ENCODE data around the gene PSAPL1. TPM values are rescaled to one million over a fixed set of nuclear protein-coding genes. Genes with fewer than 3 reads are reported as not detected.

PSAPL1 gene
- total and polyA plus RNA-seq, 9 of the 15 experiments (the other 6 are each of a cell fraction or from before 2014, with no cell fraction given) = not detected

DNA sequence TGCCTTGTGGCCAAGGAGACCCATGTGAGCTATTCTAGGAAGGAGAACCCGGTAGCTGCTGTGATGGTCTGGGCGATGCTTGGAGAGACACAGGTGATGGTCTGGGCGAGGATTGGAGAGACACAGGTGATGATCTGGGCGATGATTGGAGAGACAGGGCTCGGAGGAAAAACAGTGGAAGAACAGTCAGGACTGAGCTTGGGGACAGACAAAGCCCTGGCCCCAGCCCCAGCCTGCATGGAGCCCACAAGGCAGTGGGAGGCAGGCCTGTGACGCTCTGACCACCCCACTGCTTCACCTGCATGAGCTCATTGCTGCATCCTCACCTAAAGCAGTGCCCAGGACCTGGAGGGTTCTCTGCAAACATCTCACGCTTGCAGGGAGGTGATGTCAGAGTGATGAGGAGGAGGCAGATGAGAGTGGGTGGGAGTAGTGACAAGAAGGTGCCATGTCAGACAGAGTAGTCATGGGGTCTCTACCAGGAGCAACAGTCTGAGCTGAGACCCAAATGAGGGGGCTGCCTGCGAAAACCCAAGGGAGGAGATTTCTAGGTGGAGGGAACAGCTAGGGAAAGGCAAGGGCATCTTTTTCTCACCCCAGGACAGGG is 35.9 kb upstream of the PSAPL1 start:
- H3K9me3 ChIP-seq (replicated peaks; ENCODE audit: control insufficient read depth, insufficient read depth, low read depth, low read length) = no peaks in the 10 kb centered on the region
- 2% methylated on average over 7 of the region's 8 CpGs for WGBS (ENCODE audit: insufficient coverage, low coverage, missing lambda C conversion rate)
- ATAC-seq = no peak
- H3K27ac ChIP-seq (ENCODE audit: extremely low read depth, low read depth, low read length) = no peak overlapping the region
- DNase-seq (ENCODE audit: extremely low read depth in 1 of 4, low spot score in 3 of 4) = no peak
- no peaks in the 10 kb centered on the region for H3K79me2 ChIP-seq (ENCODE audit: control insufficient read depth, insufficient read depth, low read length)
- H3K4me2 ChIP-seq (ENCODE audit: insufficient read depth, low read length) = no peak overlapping the region
- POLR2A ChIA-PET = no interaction called here
- H4K20me1 ChIP-seq (replicated peaks; ENCODE audit: control insufficient read depth, insufficient read depth, low read length) = 0 out of 2 replicates have a peak, but pooled peaks cover 4% of the 10 kb centered on the region
- H3K27me3 ChIP-seq (ENCODE audit: control insufficient read depth in 2 of 2, insufficient read depth in 2 of 2, low read length in 2 of 2) = peaks cover 7 to 41% of the 10 kb centered on the region in 2 experiments; a peak in 4 of 5 replicates
- in situ Hi-C loops (cut with MboI) (no loop called here), intact Hi-C loops (cut with micrococcal nuclease) (no loop called here)
- TF ChIP-seq SMARCA4 (IDR thresholded peaks at IDR 0.05) = no peak
- TF ChIP-seq NCOR1 (IDR thresholded peaks at IDR 0.05) = no peak
- no peak for TF ChIP-seq EHMT2 (IDR thresholded peaks at IDR 0.05)
- TF ChIP-seq RCOR1 (IDR thresholded peaks at IDR 0.05; ENCODE audit: borderline replicate concordance in 1 of 2, low read depth in 2 of 2, low read length in 2 of 2) = no peak
- H3K4me1 ChIP-seq (replicated peaks in 1 of 2; ENCODE audit: control insufficient read depth in 2 of 2, insufficient read depth in 2 of 2, low read length in 2 of 2) = no peaks in the 10 kb centered on the region
- FAIRE-seq = no peak
- H3K4me3 ChIP-seq = no peak overlapping the region
- CTCF ChIA-PET (ENCODE audit: low intra/inter-chr PET ratio) = no interaction called here
- H3K9me1 ChIP-seq (ENCODE audit: control insufficient read depth, insufficient read depth, low read length) = no peaks in the 10 kb centered on the region
- no TSS peak for BruUV-seq (replicated peaks)
- H3K9ac ChIP-seq (ENCODE audit: insufficient read depth in 1 of 2, low read depth in 2 of 2, low read length in 2 of 2) = no peak overlapping the region
- no peaks in the 10 kb centered on the region for H3K36me3 ChIP-seq (ENCODE audit: control insufficient read depth, insufficient read depth, low read length)
- no peak overlapping the region for H2AFZ ChIP-seq (ENCODE audit: low read depth, low read length)

DNA sequence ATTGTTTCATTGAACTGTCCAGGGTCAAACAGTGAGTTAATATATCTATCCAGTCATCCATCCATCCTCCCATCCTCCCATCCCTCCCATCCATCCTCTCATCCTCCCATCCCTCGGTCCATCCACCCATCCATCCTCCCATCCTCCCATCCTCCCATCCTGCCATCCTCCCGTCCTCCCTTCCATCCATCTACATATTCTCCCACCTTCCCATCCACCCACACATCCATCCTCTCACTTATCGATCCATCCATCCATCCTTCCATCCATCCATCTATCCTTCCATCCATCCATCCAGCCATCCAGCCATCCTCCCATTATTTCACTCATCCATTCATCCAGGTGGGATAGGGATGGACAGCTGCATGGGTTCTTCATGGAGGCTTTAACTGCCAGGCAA is 35.4 kb upstream of the PSAPL1 start:
- ChIA-PET POLR2A (no interaction called here), CTCF (ENCODE audit: low intra/inter-chr PET ratio) (no interaction called here)
- Histone ChIP-seq H3K9ac (ENCODE audit: insufficient read depth in 1 of 2, low read depth in 2 of 2, low read length in 2 of 2) (no peak overlapping the region), H3K27ac (ENCODE audit: extremely low read depth, low read depth, low read length) (no peak overlapping the region), H3K9me3 (replicated peaks; ENCODE audit: control insufficient read depth, insufficient read depth, low read depth, low read length) (no peaks in the 10 kb centered on the region), H2AFZ (ENCODE audit: low read depth, low read length) (no peak overlapping the region), H3K4me3 (no peak overlapping the region), H3K36me3 (ENCODE audit: control insufficient read depth, insufficient read depth, low read length) (no peaks in the 10 kb centered on the region), H3K27me3 (ENCODE audit: control insufficient read depth in 2 of 2, insufficient read depth in 2 of 2, low read length in 2 of 2) (peaks cover 7 to 40% of the 10 kb centered on the region in 2 experiments; a peak in 4 of 5 replicates), H4K20me1 (replicated peaks; ENCODE audit: control insufficient read depth, insufficient read depth, low read length) (0 out of 2 replicates have a peak, but pooled peaks cover 4% of the 10 kb centered on the region), H3K9me1 (ENCODE audit: control insufficient read depth, insufficient read depth, low read length) (no peaks in the 10 kb centered on the region), H3K79me2 (ENCODE audit: control insufficient read depth, insufficient read depth, low read length) (no peaks in the 10 kb centered on the region), H3K4me1 (replicated peaks in 1 of 2; ENCODE audit: control insufficient read depth in 2 of 2, insufficient read depth in 2 of 2, low read length in 2 of 2) (no peaks in the 10 kb centered on the region), H3K4me2 (ENCODE audit: insufficient read depth, low read length) (no peak overlapping the region)
- FAIRE-seq (no peak), DNase-seq (ENCODE audit: extremely low read depth in 1 of 4, low spot score in 3 of 4) (no peak), ATAC-seq (no peak)
- TF ChIP-seq CSDE1 (IDR thresholded peaks at IDR 0.05) = no peak
- intact Hi-C loops (cut with micrococcal nuclease) (no loop called here), in situ Hi-C loops (cut with MboI) (no loop called here)
- 0% methylated on average over 3 of the region's 3 CpGs for WGBS (ENCODE audit: insufficient coverage, low coverage, missing lambda C conversion rate)
- BruUV-seq (replicated peaks) = no TSS peak
